Measurements from ENCODE around the gene C20orf204.

The C20orf204 gene

GRCh38 chr20:64042054-64042781 lies 6.2 kb downstream of the C20orf204 start:
- no peak for FAIRE-seq

GRCh38 chr20:64043768-64044167 lies 7.8 kb downstream of the C20orf204 start:
- FAIRE-seq = no peak

DNA sequence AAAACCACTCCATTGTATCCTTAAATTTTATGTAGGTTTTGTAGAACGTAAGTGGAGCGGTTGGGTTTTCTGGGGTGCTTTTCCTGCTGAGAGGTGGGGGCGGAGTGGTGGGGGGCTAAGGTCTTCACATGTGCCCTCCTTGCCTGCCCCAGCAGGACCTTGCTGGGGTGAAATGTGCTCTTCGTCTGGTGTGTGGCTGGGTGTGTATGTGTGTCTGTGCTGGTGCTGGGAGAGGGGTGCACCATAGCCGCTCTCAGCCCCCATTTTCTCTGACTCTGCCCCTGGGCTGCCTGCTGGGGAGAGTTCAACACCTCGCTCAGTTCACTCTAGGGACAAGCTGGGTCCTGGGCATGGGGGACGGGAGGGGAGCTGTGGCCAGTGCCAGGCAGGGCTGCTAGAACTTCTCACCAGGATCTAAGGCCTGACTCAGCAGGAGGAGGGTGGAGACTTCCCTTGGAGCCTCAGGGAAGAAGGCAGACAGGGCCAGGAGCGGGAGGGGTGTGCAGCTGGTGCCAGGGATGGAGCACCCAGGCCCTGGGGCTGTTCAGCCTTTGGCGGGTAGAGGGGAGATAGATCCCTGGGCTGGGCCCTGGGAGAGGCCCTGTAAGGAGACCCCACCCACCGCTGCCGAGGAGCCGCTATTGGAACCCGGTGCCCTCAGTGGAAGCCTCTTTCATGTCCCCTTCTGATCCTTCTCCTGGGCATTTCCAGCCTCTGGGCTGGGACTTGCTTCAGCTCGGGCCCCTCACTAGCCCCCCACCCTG lies 8.7 kb downstream of the C20orf204 start:
- FAIRE-seq = no peak

DNA sequence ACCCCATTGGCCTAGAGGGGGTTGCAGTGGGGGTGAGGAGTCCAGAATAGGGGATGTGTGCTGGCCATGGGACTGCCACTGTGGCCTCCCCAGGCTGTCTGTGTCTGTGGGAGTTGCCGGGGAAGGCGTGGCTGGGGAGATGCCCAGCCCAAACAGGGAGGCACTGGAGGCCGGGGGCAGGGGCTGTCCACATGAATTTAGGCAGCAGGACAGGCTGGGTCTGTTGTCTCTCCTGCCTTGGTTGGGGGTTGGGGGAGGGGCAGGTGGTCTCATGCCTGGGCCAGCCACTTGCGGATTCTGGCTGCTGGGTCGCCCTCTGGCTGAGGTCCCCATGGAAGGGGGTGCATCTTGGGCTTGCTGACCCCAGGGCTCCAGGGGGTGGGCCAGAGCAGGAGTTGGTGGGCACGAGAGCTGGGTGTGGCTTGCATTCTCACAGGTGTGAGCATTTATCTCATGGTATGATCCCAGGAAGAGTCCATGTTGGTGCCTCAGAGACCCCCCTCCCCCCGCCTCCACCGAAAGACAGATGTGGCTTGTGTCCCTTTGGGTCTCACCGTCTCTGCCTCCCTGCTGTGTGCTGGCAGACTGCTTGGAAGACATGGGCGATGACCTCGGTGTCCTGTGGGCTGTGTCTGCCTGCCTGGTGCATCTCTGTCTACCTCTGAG lies 9.5 kb downstream of the C20orf204 start:
- no peak for FAIRE-seq

DNA sequence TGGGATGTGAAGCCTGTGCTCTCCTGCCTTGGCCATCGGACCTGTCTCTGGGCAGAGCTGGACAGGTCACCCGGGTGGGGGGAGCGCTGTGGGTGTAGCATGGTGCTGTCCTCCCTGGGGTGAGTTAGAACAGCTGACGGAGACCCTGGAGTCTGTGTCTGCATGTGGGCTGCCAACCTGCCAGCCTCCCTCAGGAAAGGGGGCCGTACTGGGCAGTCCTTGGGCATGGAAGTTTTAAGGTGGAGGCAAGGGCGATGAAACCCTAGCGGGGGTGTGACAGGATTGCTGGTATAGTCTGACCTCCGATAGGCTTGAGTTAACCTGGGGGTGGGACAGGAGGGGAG lies 11.0 kb downstream of the C20orf204 start:
- no peak for FAIRE-seq

GRCh38 chr20:64047968-64048401 lies 12.0 kb downstream of the C20orf204 start:
- FAIRE-seq = no peak

DNA sequence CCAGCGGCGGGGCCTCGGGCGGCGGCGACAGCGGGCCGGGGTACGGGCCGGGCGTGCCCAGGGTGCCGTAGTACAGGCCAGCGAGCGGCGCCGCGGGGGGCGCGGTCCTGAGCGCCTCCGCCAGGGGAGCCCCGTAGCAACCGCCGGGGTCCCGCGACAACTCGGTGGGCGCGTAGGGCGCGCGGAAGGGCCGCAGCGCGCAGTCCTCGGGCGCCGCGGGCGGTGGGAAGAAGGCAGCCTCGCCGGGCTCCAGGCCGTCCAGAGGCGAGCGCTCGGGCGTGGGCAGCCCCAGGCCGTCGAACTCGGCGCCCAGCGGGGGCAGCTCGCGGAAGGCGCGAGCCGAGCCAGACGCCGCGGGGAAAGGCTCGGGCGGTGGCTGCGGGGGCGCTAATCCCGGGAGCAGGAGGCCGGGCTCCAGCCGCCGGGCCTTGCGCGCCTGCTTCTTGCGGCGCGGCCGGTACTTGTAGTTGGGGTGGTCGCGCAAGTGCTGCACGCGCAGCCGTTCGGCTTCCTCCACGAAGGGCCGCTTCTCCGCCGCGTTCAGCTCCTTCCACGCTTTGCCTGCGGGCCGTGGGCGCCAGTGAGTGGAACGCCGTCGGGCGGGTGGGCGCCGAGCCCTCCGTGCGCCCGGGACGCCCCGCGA lies 12.5 kb downstream of the C20orf204 start:
- no peak for FAIRE-seq

DNA sequence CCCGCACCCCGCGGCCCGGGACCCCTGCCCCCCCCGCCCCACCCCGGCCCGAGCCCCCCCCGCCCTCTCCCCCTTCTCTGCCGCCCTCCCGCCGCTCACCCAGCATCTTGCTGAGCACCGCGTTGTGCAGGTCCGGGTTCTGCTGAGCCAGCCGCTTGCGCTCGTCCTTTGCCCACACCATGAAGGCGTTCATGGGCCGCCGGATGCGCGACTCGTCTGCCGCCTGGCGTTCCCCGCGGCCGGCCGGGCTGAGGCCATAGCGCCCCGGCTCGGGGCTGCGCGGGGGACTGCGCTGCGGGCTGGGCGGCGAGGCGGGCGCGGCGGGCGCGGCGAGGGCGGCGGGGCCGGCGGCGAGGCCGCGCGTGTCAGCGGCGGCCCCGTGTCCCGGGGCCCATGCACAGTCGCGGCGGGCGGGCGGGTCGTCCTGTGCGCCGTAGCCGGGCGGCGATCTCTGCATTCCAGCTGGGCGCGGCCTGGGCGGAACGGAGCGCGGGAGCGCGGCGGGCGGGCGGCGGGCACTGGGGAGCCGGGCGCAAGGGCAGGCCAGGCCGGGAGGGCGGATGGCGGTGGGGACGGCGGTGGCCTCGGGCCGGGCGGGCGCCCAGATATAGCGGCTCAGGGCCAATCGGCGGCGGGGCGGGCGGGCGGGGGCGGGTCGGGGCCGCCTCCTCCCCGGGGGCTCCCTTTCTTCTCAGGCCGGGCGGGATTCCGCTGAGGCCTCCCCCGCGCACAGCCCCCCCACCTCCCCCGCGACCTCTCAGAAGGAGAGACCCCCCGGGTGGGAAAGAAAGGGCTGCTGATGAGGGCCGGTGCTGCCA lies 13.3 kb downstream of the C20orf204 start, which contains the start of gene SOX18:
Gene SOX18 (minus strand): TSS at position 580 of the 818 bp plus-strand sequence. CDS start 123 bp downstream, at position 457.
- no peak for FAIRE-seq

GRCh38 chr20:64049878-64050260 lies 13.9 kb downstream of the C20orf204 start:
- FAIRE-seq = no peak

DNA sequence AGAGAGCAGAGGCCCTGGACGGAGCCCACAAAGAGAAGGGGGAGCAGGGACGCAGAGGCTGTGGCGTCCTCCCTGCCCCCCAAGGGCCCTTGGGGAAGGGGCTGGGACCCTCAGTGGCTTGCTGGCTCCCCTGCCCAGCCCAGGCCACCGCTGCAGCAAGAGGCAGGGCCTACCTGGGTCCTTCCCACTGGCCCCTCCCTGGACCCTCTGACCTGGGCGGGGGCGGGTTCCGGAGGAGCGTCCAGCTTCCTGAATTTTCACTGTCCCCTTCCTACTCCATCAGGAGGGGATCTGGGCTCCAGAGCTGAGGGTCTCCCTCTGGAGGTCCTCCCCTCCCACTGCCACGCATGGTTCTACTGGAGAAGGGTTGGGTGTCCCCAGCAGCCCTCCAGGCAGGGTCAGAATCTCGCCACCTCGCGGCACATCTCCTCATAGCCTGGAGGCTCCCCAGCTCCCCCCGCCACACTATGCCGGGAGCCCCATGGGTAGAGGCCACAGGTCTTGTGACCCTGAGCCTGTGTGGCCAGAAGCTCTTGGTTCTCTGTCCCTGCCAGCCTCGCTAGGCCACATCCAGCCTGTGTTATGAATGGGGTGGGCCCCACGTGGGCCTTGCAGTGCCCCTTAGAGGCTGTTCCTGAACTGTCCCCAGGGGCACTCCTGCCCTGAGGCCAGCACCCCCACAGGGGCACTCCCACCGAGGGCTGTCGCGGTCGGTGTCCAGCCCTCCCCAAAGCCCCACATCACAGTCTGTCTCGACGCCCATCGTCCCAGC lies 14.5 kb downstream of the C20orf204 start:
- FAIRE-seq = no peak

- no peak for FAIRE-seq
Measured at GRCh38 chr20:64051033-64051452, 15.1 kb downstream of the C20orf204 start.

- no peak for FAIRE-seq
Measured at GRCh38 chr20:64051561-64052325, 15.8 kb downstream of the C20orf204 start.

DNA sequence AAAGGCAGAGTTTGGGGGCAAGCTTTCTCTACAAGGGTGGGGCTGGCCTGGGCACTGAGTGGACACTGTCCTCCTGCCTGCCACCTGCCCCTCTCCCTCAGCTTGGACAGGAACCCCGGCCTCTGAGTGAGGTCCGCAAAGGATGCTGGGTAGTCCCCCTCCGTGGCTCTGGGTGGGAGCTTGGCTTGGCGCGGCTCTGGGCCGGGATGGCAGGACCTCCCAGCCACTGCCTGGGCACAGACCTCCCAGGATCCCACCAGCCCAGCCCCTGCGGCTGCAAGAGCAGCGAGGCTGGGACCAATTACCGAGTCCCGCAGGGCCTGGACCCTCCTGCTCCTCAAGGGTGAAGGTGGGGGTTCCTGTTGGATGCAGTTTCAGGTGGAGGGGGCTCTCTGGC lies 16.3 kb downstream of the C20orf204 start:
- no peak for FAIRE-seq

- no peak for FAIRE-seq
Measured at GRCh38 chr20:64052987-64053840, 17.2 kb downstream of the C20orf204 start.

DNA sequence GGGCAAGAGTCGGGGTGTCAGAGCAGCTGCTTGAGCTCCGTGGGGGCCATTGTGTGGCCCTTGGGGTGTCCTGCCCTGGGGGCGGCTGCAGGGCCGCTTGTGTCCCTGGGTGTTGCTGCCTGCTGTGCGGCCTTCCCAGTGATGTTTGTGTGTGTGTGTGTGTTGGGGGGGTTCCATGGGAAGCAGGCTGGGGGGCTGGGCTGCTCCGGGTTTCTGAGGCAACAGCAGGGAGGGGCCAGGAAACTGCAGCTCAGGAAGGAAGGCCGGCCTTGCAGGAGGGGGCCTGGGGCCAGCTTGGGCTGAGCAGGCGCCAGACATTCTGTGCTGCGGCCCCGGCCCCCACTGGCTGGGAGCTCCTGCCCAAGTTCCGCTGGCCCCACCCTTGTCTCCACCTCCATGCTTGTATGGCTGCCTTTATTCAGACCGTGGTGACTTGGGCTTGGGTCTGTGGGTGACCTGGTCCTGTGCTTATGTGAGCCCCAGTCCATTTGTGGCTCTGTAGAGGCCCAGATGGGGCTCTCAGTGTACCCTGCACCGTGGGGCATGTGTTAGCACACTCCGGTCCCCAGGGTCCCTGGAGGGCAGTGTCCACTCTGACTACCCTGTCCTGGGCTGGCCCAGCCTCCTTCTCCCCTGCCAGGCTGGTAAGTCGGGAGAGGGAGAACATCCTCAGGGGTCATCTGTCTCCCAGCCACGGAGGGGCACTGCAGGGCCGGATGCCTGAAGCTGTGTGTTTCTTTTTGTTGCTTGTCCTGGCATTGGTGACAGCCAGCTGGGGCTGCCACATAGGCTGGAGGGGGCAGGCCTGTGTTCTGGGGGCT lies 18.1 kb downstream of the C20orf204 start:
- no peak for FAIRE-seq

DNA sequence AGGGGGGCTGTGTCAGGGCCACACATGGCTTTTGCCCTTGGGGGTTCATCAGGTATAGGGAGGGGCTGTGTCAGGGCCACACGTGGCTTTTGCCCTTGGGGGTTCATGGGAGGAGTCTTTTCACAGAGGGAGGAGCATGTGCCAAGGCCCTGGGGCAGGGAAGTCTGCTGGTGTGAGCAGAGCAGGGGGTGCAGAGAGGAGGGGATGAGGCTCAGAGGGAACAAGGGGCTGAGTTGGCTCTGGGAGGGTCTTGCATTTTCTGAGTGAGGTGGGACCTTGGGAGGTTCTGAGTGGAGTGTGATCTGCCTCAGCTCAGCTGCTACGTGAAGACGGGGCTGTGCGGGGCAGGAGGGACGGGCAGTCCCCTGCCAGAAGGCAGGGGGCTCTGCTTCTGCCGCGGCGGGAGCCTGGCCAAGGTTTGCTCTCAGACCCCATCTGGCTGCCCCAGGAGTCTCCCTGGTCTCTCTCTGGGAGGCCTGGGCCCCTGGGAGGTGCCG lies 19.5 kb downstream of the C20orf204 start:
- no peak for FAIRE-seq

DNA sequence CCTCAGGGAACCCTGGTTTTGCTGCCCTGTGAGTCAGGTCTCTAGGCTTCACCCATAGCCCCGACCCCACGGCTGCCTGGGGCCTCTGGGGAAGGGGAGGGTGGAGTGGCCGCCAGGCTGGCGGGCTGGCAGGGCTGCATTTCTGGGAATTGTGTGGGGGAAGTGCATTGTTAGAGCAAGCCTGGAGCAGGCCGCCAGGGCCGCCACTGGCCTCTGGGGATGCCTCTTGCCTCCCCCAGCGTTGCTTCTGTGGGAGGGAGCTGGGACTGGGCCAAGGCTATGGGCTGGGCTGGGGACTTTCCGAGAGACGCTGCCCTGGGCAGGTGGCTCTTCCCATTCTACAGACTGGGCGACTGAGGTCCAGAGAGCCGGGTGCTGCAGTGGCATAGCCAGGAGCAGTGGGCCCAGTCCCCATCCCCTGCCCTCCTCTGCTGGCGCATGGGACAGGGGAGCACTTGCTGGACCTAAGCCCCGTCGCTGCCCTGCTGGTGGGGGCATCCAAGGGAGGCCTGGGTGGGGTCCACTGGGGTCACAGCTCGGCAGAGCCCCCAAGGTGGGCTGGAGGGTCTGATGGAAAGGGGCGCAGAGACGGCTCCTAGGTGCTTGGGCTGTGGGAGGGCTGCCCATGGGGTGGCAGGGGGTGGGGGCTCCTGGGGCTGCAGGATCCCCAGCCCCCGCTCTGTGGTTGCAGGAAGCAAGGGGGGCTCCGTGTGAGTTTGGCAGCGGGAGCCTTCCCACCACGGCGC lies 20.1 kb downstream of the C20orf204 start:
- FAIRE-seq = no peak

DNA sequence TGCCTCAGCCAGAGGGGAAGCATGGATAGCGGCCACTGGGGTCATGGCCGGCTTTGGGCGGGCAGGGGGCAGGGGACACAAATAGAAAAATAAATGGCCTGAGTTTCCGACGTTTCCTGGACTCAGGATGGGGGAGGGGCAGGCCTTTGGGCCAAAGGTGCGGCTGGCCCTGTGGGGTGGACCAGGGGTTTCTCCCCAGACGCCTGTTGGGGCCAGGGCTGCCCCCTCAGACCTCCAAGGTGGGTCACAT lies 20.6 kb downstream of the C20orf204 start:
- no peak for FAIRE-seq
